HuH-7 (cell line): ENCODE data around the gene IFNG-AS1.

Source experiments
- DNase-seq: peaks from one replicate; pipeline ENCODE4 v3.0.0; 2011; ENCODE audit warnings: low spot score

IFNG-AS1 gene

GRCh38 chr12:67989184-67989920, at the start of gene IFNG-AS1:
Gene IFNG-AS1, plus strand, starts transcription at chr12:67989447.
- no peak for DNase-seq

GRCh38 chr12:67939611-67940010, 49.6 kb upstream of the IFNG-AS1 start:
- no peak for DNase-seq

GRCh38 chr12:67940780-67941243, 48.4 kb upstream of the IFNG-AS1 start:
- DNase-seq: no peak

- DNase-seq: no peak
Observed at GRCh38 chr12:67942724-67943123, 46.5 kb upstream of the IFNG-AS1 start.

GRCh38 chr12:67943141-67943892, 45.9 kb upstream of the IFNG-AS1 start:
- DNase-seq: peak; percentile 12

GRCh38 chr12:67944093-67944492, 45.2 kb upstream of the IFNG-AS1 start:
- no peak for DNase-seq

- DNase-seq: no peak
Observed at GRCh38 chr12:67952787-67953186, 36.5 kb upstream of the IFNG-AS1 start.

- DNase-seq: no peak
Observed at GRCh38 chr12:67957383-67957782, 31.9 kb upstream of the IFNG-AS1 start.

- no peak for DNase-seq
Observed at GRCh38 chr12:67958187-67958586, 31.1 kb upstream of the IFNG-AS1 start.

- DNase-seq: no peak
Observed at GRCh38 chr12:67964456-67964855, 24.8 kb upstream of the IFNG-AS1 start.

GRCh38 chr12:67966560-67966959, 22.7 kb upstream of the IFNG-AS1 start:
- DNase-seq: no peak

GRCh38 chr12:67968321-67968720, 20.9 kb upstream of the IFNG-AS1 start:
- DNase-seq: no peak

- no peak for DNase-seq
Observed at GRCh38 chr12:67968725-67969124, 20.5 kb upstream of the IFNG-AS1 start.

- no peak for DNase-seq
Observed at GRCh38 chr12:67969134-67969802, 20.0 kb upstream of the IFNG-AS1 start.

- no peak for DNase-seq
Observed at GRCh38 chr12:67977668-67978067, 11.6 kb upstream of the IFNG-AS1 start.

GRCh38 chr12:67980391-67980790, 8.9 kb upstream of the IFNG-AS1 start:
- no peak for DNase-seq

GRCh38 chr12:67981287-67982162, 7.7 kb upstream of the IFNG-AS1 start:
- DNase-seq: no peak

- no peak for DNase-seq
Observed at GRCh38 chr12:67982164-67982563, 7.1 kb upstream of the IFNG-AS1 start.

- DNase-seq: no peak
Observed at GRCh38 chr12:67986632-67987031, 2.6 kb upstream of the IFNG-AS1 start.

GRCh38 chr12:67988601-67989021, 636 bp upstream of the IFNG-AS1 start:
- DNase-seq: no peak

GRCh38 chr12:67991158-67991557, 1.9 kb downstream of the IFNG-AS1 start:
- no peak for DNase-seq

GRCh38 chr12:67993143-67993542, 3.9 kb downstream of the IFNG-AS1 start:
- DNase-seq: no peak
